LNCaP clone FGC (cell line): ENCODE results near the gene NBPF26.
"Not testable (repeated sequence)": the region's sequence is repeated elsewhere in the genome, so short reads cannot be mapped to it uniquely, and the experiment has no call there.

Source experiments
- DNase-seq: peaks from one replicate; pipeline ENCODE4 v3.0.0-alpha.2; 2011; ENCODE audit warnings: low read depth
- H3K4me3 ChIP-seq: 2 replicates; pipeline ENCODE4 v1.5.1; 2011; ENCODE audit warnings: mild to moderate bottlenecking, low read depth, low read length, control low read depth
- TF ChIP-seq, protein P1 (sequence below): IDR thresholded peaks from 2 replicates; pipeline ENCODE4 v1.5.1; 2012; ENCODE audit warnings: mild to moderate bottlenecking; ENCODE audit not compliant: control insufficient read depth, insufficient read depth; ENCODE audit errors: extremely low read depth

NBPF26 gene

DNA sequence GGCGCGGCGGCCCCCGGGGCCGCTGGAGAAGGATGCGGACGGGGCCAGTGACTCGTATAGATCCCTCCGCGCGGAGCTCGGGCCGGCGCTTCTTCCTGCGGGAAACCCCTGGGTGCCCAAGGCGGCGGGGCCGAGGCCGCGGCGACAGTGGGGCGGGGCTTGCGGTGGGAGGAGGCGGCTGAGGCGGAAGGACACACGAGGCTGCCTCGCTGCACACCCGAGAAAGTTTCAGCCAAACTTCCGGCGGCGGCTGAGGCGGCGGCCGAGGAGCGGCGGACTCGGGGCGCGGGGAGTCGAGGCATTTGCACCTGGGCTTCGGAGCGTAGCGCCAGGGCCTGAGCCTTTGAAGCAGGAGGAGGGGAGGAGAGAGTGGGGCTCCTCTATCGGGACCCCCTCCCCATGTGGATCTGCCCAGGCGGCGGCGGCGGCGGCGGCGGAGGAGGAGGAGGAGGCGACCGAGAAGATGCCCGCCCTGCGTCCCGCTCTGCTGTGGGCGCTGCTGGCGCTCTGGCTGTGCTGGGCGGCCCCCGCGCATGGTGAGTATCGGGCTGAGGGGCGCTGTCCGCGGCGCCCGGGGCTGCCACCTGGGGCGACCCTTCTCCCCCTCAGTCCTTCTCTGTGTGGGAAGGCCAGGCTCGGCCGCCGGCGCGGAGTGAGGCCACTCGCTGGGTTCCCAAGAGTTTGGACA lies at the start of gene NBPF26:
TSS of gene NBPF26 (plus strand) at position 231 of the 688 bp plus-strand sequence.
- peak; percentile 31 for DNase-seq
- H3K4me3 ChIP-seq, result peak within 1 kb of the TSS; percentile 56

DNA sequence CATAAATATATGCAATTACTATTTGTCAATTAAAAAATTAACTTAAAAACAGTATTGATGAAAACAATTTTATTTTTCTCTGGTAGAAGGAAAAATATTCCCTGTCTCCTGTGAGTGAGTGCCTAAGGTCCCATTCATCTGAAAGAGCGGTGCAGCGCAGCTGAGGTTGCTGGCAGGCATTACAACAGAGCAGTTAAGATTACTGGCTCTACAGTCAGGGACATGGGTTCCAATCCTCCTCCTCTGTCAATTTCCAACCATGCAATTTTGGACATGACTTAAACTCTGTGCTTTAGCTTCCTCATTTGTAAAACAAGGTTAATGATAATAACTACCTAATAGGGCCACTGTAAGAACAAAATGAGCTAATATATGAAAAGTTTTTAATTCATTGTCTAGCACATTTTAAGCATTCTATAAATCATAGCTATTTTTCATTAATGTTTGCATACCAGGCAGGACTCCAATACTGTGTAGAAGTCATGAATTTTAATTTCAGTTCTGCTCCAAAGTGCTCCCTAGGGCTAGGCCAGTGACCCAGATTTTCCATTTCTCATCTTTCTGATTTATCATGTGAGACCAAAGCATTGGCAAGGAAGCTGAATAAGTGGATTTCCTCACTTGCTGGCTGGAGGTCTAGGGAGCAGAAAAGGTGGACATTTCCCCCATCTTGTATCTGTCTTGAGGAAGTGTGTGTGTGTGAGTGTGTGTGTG lies 43.5 kb upstream of the NBPF26 start:
- not testable (repeated sequence) for H3K4me3 ChIP-seq

DNA sequence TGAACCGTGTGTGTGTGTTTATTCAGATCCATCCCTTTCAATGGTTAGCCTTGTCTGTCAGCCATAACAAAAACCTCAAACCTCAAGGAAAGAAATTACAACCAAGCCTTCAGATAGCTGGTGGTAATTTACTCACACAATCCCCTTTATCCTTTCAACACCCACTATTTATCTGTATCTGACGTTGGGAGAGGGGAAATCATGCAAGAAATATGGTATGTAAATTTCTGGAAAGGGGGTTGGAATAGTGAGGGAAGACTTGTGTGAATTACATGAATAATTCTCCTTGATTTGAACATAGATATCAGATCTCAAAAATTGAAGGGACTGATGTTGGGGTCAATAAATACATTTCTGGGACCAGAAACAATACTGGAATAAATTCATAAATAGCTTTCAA lies 42.8 kb upstream of the NBPF26 start:
- DNase-seq, H3K4me3 ChIP-seq: not testable (repeated sequence)

More for the DNA sequence above, 43.5 kb upstream of the NBPF26 start:
- DNase-seq, result not testable (repeated sequence)

DNA sequence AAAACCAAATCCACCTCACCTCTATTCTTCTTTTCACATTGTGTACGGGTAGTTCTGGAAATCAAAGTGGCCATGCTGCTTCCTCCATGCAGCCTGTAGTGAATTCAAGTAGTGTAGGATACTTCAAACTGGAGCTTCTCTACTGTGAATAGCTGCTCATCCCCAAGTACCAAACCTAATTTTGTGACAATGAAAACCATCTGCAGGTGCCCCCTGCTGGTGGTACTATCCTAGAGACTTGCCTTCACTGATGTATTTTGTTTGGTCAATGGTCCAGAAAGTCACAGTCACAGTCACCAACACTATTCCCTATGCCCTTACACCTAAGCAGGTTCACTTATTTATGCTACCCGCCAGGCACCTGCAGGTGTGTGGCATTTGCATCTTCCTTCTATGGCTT lies 39.3 kb upstream of the NBPF26 start:
- not testable (repeated sequence) for DNase-seq, H3K4me3 ChIP-seq

DNA sequence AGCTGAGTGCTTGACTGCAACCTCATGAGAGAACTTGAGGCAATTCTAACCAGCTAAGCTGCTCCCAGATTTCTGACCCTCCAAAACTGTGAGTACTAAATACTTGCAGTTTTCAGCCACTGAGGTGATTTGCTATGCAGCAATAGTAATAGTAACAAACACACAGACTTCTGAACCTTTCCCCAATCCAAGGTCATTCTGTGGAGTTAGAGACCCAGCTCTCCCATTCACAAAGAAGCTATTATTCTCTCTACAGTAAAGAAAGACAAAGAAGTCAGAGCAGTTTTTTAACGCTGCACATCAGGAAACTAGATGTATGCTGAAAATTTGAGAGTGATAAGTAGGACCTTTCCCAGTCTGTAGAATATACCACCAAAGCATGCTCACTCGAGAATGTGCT lies 38.1 kb upstream of the NBPF26 start:
- not testable (repeated sequence) for DNase-seq, H3K4me3 ChIP-seq

DNA sequence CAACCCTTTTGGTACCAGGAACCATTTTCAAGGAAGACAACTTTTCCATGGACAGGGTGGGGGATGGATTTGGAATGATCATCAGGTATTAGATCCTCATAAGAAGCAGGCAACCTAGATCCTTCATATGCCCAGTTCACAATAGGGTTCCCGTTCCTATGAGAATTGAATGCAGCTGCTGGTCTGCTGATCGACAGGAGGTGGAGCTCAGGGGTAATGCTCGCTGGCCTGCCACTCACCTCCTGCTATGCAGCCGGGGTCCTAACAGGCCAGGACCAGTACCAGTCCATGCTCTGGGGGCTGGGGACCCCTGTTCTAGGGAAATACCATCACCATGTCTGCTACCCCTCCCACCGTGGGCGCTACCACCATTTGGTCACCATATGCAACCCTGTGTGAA lies 36.5 kb upstream of the NBPF26 start:
- not testable (repeated sequence) for H3K4me3 ChIP-seq, DNase-seq

DNA sequence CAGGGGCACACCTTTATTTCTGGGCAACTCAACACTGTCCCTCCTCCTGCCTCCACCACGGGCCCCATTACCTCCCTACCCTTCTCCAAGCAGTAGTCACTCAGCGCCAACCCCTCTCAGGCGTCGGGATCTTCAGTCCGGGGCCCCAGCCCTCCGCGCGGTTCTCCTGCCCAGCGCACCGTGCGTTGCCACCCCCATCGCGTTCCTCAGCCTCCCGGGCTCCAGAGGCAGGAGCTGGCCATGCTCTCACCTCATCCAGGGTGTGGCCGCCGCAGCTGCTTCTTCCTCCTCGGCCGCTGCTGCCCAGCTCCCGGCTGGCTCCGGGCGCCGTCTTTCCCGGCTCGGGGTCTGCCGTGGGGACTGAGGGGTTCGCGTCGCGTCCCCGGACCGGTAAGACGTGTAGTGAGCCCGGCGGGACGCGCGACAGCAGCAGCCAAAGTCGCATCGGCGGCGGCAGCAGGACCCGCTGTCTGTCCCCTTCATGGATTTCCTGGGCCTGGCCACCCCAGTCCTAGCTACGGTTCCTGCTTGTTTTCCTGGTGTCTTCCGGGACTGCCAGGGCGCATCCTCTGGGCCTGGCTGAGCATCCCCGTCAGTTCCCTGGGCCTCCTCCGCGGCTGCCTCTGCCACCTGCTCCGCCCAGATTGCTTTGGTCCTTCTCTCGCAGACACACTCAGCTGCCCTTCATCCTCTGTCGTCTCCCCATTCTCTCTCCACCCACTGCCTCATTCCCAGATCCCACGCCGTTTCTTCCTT lies 22.8 kb upstream of the NBPF26 start:
- DNase-seq, H3K4me3 ChIP-seq: not testable (repeated sequence)

DNA sequence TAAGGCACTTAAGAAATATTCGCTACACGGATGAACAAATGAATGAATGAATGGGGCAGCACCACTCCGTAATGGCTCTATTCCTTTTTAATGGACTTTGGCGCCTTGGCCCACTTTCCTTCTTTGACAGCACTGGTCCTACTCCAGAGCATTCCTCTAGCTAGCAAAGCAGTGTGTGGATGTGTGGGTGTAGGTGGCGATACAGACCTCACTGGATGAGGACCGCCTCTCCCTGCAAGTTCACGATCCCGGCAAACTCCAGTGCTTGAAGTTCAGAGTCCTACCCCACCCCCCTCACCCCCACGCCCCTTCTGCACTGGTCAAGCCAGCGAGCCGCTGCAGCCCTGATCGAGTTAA lies 409 bp upstream of the NBPF26 start:
- not testable (repeated sequence) for DNase-seq, H3K4me3 ChIP-seq

DNA sequence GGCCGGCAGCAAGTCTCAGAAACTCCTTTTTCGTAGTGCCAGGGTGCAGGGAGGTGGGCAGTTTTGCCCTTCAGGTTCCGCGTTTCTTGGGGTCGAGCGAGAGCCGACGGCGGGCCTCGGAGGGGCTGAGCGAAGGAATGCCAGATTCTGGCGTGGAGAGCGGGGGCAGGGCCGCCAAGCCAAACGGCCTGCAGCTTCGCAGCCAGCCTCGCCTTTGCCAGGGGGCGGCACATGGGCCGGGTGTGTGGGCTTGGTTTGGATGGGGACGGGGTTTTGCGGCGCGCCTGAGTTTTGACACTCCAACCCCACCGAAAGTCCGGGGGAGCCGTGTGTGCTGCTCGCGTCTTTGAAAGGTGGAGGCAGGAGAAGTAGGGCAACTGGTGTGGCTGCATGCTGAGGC lies 762 bp downstream of the NBPF26 start:
- not testable (repeated sequence) for DNase-seq
- H3K4me3 ChIP-seq, result peak overlapping the region; percentile 56

DNA sequence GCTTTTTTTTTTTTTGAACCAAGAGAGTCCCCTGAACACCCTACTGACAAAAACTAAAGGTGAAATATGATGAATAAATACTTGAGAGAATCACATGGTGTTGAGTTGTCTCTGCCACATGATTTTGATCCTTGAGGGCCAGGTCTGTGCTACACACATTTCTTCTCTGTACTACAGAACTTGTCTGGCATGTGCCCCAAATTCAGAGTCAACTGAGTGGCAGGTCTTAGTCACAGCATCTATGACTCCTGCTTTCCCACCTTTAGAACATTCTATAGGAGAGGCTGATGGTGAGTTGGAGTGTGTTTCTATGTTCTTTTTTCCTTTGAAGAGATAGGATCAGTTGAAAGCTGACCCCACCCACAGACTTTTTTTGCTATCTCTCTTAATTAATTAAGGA lies 5.1 kb downstream of the NBPF26 start:
- not testable (repeated sequence) for DNase-seq, H3K4me3 ChIP-seq

DNA sequence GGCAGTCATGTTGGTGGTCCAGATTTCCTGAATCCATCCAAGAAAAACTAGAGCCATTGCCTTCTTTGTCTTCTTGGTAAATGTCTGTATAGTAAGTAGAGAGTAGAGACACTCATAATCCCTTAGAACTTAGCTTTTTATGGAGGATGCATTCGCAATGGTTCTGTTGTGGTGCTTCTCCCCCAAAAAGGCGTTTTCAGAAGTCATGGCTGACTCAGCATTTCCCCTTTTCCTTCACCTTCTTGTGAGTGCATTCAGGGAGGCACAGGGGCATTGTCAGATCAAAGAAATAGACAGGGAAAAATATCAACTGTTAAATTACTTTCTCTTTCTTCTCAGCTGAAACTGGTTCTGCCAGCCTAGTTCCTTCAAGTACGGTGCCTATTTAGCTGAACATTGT lies 45.3 kb downstream of the NBPF26 start:
- not testable (repeated sequence) for DNase-seq, H3K4me3 ChIP-seq

DNA sequence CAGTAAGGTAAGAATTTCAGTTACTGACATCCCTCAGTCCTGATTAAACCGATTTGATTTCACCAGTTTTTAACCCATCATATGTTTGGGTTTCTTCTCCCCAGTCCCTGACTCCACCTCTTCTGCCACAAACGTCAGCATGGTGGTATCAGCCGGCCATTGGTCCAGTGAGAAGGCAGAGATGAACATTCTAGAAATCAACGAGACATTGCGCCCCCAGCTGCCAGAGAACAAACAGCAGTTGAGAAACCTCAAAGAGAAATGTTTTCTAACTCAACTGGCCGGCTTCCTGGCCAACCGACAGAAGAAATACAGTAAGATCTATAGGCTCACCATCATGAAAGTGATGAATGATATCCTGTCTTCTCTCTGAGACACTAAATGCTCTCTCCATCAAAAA lies 81.7 kb downstream of the NBPF26 start:
- H3K4me3 ChIP-seq, DNase-seq: not testable (repeated sequence)

DNA sequence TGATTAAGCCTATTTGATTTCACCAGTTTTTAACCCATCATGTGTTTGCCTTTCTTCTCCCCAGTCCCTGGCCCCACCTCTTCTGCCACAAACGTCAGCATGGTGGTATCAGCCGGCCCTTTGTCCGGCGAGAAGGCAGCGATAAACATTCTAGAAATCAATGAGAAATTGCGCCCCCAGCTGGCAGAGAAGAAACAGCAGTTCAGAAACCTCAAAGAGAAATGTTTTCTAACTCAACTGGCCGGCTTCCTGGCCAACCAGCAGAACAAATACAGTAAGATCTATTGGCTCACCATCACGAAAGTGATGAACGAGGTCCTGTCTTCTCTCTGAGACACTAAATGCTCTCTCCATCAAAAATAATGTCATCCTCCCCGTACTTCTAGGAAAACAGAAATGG lies 88.1 kb downstream of the NBPF26 start:
- TF ChIP-seq, protein P1, sequence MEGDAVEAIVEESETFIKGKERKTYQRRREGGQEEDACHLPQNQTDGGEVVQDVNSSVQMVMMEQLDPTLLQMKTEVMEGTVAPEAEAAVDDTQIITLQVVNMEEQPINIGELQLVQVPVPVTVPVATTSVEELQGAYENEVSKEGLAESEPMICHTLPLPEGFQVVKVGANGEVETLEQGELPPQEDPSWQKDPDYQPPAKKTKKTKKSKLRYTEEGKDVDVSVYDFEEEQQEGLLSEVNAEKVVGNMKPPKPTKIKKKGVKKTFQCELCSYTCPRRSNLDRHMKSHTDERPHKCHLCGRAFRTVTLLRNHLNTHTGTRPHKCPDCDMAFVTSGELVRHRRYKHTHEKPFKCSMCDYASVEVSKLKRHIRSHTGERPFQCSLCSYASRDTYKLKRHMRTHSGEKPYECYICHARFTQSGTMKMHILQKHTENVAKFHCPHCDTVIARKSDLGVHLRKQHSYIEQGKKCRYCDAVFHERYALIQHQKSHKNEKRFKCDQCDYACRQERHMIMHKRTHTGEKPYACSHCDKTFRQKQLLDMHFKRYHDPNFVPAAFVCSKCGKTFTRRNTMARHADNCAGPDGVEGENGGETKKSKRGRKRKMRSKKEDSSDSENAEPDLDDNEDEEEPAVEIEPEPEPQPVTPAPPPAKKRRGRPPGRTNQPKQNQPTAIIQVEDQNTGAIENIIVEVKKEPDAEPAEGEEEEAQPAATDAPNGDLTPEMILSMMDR, result peak; percentile 16; the same call in 1 of the 2 replicates
- not testable (repeated sequence) for H3K4me3 ChIP-seq, DNase-seq

DNA sequence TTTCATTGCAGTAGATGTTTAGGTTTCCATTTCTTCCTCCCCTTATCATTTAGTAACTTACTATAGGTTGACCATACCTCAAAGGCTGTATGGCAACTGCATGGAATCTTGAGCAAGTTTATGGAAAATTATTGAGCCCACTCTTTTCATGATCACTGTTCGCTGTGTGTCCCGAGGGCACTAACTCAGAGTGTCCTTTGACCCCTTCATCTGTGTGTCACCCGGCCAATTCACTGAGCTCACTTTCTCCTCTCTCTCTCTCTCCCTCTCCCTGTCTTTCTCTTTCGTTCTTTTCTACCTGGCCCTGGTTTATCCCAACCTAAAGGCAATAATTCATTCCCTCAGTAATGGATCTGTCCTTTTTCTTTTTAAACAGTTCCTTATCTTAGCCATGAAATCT lies 101.3 kb downstream of the NBPF26 start:
- not testable (repeated sequence) for H3K4me3 ChIP-seq, DNase-seq

DNA sequence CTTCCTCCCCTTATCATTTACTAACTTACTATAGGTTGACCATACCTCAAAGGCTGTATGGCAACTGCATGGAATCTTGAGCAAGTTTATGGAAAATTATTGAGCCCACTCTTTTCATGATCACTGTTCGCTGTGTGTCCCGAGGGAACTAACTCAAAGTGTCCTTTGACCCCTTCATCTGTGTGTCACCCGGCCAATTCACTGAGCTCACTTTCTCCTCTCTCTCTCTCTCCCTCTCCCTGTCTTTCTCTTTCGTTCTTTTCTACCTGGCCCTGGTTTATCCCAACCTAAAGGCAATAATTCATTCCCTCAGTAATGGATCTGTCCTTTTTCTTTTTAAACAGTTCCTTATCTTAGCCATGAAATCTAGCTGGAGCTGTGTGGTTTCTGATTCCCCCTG lies 102.9 kb downstream of the NBPF26 start:
- H3K4me3 ChIP-seq, DNase-seq: not testable (repeated sequence)
